Measurements from ENCODE around the gene TOR4A.
"Not testable (repeated sequence)": the region's sequence is repeated elsewhere in the genome, so short reads cannot be mapped to it uniquely, and the experiment has no call there.

TOR4A gene

DNA sequence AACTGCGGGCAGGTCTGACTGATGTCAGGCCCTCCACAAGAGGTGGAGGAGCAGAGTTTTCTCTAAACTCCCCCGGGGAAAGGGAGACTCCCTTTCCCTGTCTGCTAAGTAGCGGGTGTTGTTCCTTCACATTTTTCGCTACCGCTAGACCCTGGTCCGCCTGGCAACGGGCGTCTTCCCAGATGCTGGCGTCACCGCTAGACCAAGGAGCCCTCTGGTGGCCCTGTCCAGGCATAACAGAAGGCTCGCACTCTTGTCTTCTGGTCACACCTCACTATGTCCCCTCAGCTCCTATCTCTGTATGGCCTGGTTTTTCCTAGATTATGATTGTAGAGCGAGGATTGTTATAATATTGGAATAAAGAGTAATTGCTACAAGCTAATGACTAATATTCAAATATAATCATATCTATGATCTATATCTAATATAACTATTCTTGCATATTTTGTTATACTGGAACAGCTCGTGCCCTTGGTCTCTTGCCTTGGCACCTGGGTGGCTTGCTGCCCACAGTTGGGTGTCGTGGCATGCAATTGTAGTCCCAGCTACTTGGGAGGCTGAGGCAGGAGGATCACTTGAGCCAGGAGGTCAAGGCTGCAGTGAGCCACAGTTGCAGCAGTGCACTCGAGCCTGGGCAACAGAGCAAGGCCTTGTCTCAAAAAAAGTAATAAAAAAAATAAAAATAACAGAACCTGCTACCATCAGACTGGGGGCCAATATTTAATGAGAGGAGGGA, 15.2 kb upstream of the TOR4A start:
- not testable (repeated sequence) for H3K23ac ChIP-seq (ENCODE audit: low read depth, low read length, poor library complexity); H2BK5ac ChIP-seq (ENCODE audit: low read length); H2AFZ ChIP-seq (ENCODE audit: low read length); DNase-seq (ENCODE audit: low spot score); H2BK15ac ChIP-seq (ENCODE audit: low read length); H2BK12ac ChIP-seq (ENCODE audit: low read length); H3K18ac ChIP-seq (ENCODE audit: low read length); H3K9ac ChIP-seq (ENCODE audit: low read depth, low read length, poor library complexity); H3K14ac ChIP-seq (ENCODE audit: low read length); H3K27me3 ChIP-seq (ENCODE audit: control insufficient read depth in 3 of 3, insufficient read depth in 3 of 3, low read depth in 1 of 3, low read length in 3 of 3); H4K8ac ChIP-seq (ENCODE audit: low read depth, low read length); H3K79me1 ChIP-seq (ENCODE audit: low read depth, low read length); H2AK5ac ChIP-seq (ENCODE audit: low read depth, low read length); H3K4ac ChIP-seq (ENCODE audit: low read length); H3K4me3 ChIP-seq (ENCODE audit: low read length in 2 of 2); H2BK120ac ChIP-seq (ENCODE audit: low read depth, low read length); H3K9me3 ChIP-seq (replicated peaks in 1 of 2; ENCODE audit: control insufficient read depth in 2 of 2, insufficient read depth in 1 of 2, low read depth in 1 of 2, low read length in 2 of 2); H3K4me1 ChIP-seq (ENCODE audit: control insufficient read depth in 2 of 2, insufficient read depth in 1 of 2, low read depth in 1 of 2, low read length in 2 of 2); H3K27ac ChIP-seq (replicated peaks; ENCODE audit: low read length); H4K91ac ChIP-seq (ENCODE audit: low read depth, low read length, poor library complexity); H3K4me2 ChIP-seq (ENCODE audit: insufficient read depth, low read length, poor library complexity, severe bottlenecking)
- H3K36me3 ChIP-seq (replicated peaks in 1 of 2; ENCODE audit: control insufficient read depth in 2 of 2, insufficient read depth in 2 of 2, low read length in 2 of 2) = peaks cover 35 to 73% of the 10 kb centered on the region in 2 donors
- WGBS, 2 donors (ENCODE audit: extremely low coverage in 2 of 2, insufficient read length in 2 of 2, insufficient replicate concordance in 1 of 2) = no CpG with 5 or more reads among the region's 15 CpGs

DNA sequence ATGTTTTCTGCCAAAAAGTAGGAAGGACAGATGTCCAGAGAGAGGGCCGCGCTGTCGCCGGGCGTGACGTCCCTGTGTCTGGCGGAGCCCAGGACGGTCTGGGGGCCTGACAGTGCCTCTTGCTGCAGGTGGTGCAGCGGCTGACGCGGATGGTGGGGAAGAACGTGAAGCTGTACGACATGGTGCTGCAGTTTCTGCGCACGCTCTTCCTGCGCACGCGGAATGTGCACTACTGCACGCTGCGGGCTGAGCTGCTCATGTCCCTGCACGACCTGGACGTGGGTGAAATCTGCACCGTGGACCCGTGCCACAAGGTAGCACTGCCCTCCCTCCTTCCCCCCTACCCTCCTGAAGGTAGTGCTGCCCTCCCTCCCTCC, 14.6 kb upstream of the TOR4A start:
- Histone ChIP-seq H3K23ac (ENCODE audit: low read depth, low read length, poor library complexity) (peak overlapping the region; percentile 96), H3K18ac (ENCODE audit: low read length) (no peak overlapping the region), H3K9me3 (replicated peaks in 1 of 2; ENCODE audit: control insufficient read depth in 2 of 2, insufficient read depth in 1 of 2, low read depth in 1 of 2, low read length in 2 of 2) (no peaks in the 10 kb centered on the region), H2BK12ac (ENCODE audit: low read length) (peak overlapping the region; percentile 58), H3K4ac (ENCODE audit: low read length) (no peak overlapping the region), H3K27ac (replicated peaks; ENCODE audit: low read length) (no peak overlapping the region), H3K4me2 (ENCODE audit: insufficient read depth, low read length, poor library complexity, severe bottlenecking) (no peak overlapping the region), H3K36me3 (replicated peaks in 1 of 2; ENCODE audit: control insufficient read depth in 2 of 2, insufficient read depth in 2 of 2, low read length in 2 of 2) (peaks cover 35 to 74% of the 10 kb centered on the region in 2 donors), H3K4me1 (ENCODE audit: control insufficient read depth in 2 of 2, insufficient read depth in 1 of 2, low read depth in 1 of 2, low read length in 2 of 2) (no peaks in the 10 kb centered on the region), H4K8ac (ENCODE audit: low read depth, low read length) (no peak overlapping the region), H3K27me3 (ENCODE audit: control insufficient read depth in 3 of 3, insufficient read depth in 3 of 3, low read depth in 1 of 3, low read length in 3 of 3) (no peaks in the 10 kb centered on the region), H2BK5ac (ENCODE audit: low read length) (no peak overlapping the region), H2BK15ac (ENCODE audit: low read length) (no peak overlapping the region), H3K79me1 (ENCODE audit: low read depth, low read length) (peaks cover 5% of the 10 kb centered on the region), H3K9ac (ENCODE audit: low read depth, low read length, poor library complexity) (peak overlapping the region; percentile 50), H3K14ac (ENCODE audit: low read length) (no peak overlapping the region), H2BK120ac (ENCODE audit: low read depth, low read length) (no peak overlapping the region), H4K91ac (ENCODE audit: low read depth, low read length, poor library complexity) (no peak overlapping the region), H2AK5ac (ENCODE audit: low read depth, low read length) (no peak overlapping the region), H3K4me3 (ENCODE audit: low read length in 2 of 2) (no peak overlapping the region), H2AFZ (ENCODE audit: low read length) (no peak overlapping the region)
- no CpG with 5 or more reads among the region's 24 CpGs for WGBS, 2 donors (ENCODE audit: extremely low coverage in 2 of 2, insufficient read length in 2 of 2, insufficient replicate concordance in 1 of 2)
- DNase-seq (ENCODE audit: low spot score) = no peak

DNA sequence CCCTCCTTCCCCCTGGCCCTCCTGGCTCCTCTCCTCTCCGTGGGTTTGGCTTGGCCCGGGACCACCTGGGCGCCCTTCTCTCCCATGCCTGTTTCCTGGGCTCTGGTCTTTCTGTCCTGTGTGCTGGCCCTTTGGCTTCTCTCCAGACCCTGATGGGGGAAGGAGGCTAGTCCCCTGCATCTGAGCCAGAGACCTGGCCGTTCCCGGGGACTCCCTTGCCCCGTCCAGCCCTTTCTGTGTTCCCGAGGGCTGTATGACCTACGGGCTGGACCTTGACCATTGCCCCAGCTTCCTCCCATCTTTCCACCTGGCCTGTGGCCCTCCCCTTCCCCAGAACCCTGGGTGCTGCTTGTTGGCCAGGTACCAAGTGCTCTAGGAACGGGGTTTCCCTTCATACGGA, 14.0 kb upstream of the TOR4A start:
- no CpG with 5 or more reads among the region's 10 CpGs for WGBS, 2 donors (ENCODE audit: extremely low coverage in 2 of 2, insufficient read length in 2 of 2, insufficient replicate concordance in 1 of 2)
- peaks cover 5% of the 10 kb centered on the region for H3K79me1 ChIP-seq (ENCODE audit: low read depth, low read length)

DNA sequence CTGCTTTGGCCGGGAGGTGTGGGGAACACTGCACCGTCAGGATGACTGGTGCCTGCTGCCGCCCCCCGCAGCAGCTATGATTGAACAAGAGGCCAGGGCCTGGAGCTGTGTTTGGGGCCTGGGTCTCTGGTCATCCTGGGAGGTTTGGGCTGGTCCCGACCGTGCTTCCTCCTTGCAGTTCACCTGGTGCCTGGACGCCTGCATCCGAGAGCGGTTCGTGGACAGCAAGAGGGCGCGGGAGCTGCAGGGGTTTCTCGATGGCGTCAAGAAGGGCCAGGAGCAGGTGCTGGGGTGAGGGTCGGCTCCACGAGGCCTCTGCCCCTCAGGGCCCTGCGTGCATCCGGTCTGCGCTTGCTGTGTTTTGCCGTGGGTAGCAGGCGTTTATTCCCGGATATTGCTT, 13.5 kb upstream of the TOR4A start:
- H3K9me3 ChIP-seq (replicated peaks in 1 of 2; ENCODE audit: control insufficient read depth in 2 of 2, insufficient read depth in 1 of 2, low read depth in 1 of 2, low read length in 2 of 2) = no peaks in the 10 kb centered on the region
- no peak overlapping the region for H3K14ac ChIP-seq (ENCODE audit: low read length)
- no peak overlapping the region for H3K4me2 ChIP-seq (ENCODE audit: insufficient read depth, low read length, poor library complexity, severe bottlenecking)
- no peak overlapping the region for H3K23ac ChIP-seq (ENCODE audit: low read depth, low read length, poor library complexity)
- no peak overlapping the region for H4K91ac ChIP-seq (ENCODE audit: low read depth, low read length, poor library complexity)
- no peak overlapping the region for H3K4ac ChIP-seq (ENCODE audit: low read length)
- no peak overlapping the region for H3K9ac ChIP-seq (ENCODE audit: low read depth, low read length, poor library complexity)
- no peak overlapping the region for H2BK120ac ChIP-seq (ENCODE audit: low read depth, low read length)
- no peaks in the 10 kb centered on the region for H3K4me1 ChIP-seq (ENCODE audit: control insufficient read depth in 2 of 2, insufficient read depth in 1 of 2, low read depth in 1 of 2, low read length in 2 of 2)
- H2AFZ ChIP-seq (ENCODE audit: low read length) = no peak overlapping the region
- H4K8ac ChIP-seq (ENCODE audit: low read depth, low read length) = no peak overlapping the region
- H2BK5ac ChIP-seq (ENCODE audit: low read length) = no peak overlapping the region
- H2AK5ac ChIP-seq (ENCODE audit: low read depth, low read length) = no peak overlapping the region
- no peak overlapping the region for H3K27ac ChIP-seq (replicated peaks; ENCODE audit: low read length)
- no peak for DNase-seq (ENCODE audit: low spot score)
- no peak overlapping the region for H2BK15ac ChIP-seq (ENCODE audit: low read length)
- H3K4me3 ChIP-seq (ENCODE audit: low read length in 2 of 2) = no peak overlapping the region
- peaks cover 5% of the 10 kb centered on the region for H3K79me1 ChIP-seq (ENCODE audit: low read depth, low read length)
- no peaks in the 10 kb centered on the region for H3K27me3 ChIP-seq (ENCODE audit: control insufficient read depth in 3 of 3, insufficient read depth in 3 of 3, low read depth in 1 of 3, low read length in 3 of 3)
- H3K36me3 ChIP-seq (replicated peaks in 1 of 2; ENCODE audit: control insufficient read depth in 2 of 2, insufficient read depth in 2 of 2, low read length in 2 of 2) = peaks cover 35 to 74% of the 10 kb centered on the region in 2 donors
- H3K18ac ChIP-seq (ENCODE audit: low read length) = no peak overlapping the region
- no CpG with 5 or more reads among the region's 22 CpGs for WGBS, 2 donors (ENCODE audit: extremely low coverage in 2 of 2, insufficient read length in 2 of 2, insufficient replicate concordance in 1 of 2)
- H2BK12ac ChIP-seq (ENCODE audit: low read length) = no peak overlapping the region

More for the DNA sequence above, 14.0 kb upstream of the TOR4A start:
- Histone ChIP-seq H2AFZ (ENCODE audit: low read length) (no peak overlapping the region), H2AK5ac (ENCODE audit: low read depth, low read length) (no peak overlapping the region), H3K9ac (ENCODE audit: low read depth, low read length, poor library complexity) (no peak overlapping the region), H2BK120ac (ENCODE audit: low read depth, low read length) (no peak overlapping the region), H3K27me3 (ENCODE audit: control insufficient read depth in 3 of 3, insufficient read depth in 3 of 3, low read depth in 1 of 3, low read length in 3 of 3) (no peaks in the 10 kb centered on the region), H3K9me3 (replicated peaks in 1 of 2; ENCODE audit: control insufficient read depth in 2 of 2, insufficient read depth in 1 of 2, low read depth in 1 of 2, low read length in 2 of 2) (no peaks in the 10 kb centered on the region), H4K91ac (ENCODE audit: low read depth, low read length, poor library complexity) (no peak overlapping the region), H3K4me1 (ENCODE audit: control insufficient read depth in 2 of 2, insufficient read depth in 1 of 2, low read depth in 1 of 2, low read length in 2 of 2) (no peaks in the 10 kb centered on the region), H4K8ac (ENCODE audit: low read depth, low read length) (no peak overlapping the region), H2BK12ac (ENCODE audit: low read length) (no peak overlapping the region), H3K14ac (ENCODE audit: low read length) (no peak overlapping the region), H2BK5ac (ENCODE audit: low read length) (no peak overlapping the region), H3K23ac (ENCODE audit: low read depth, low read length, poor library complexity) (no peak overlapping the region), H3K4me2 (ENCODE audit: insufficient read depth, low read length, poor library complexity, severe bottlenecking) (no peak overlapping the region), H3K4ac (ENCODE audit: low read length) (no peak overlapping the region), H2BK15ac (ENCODE audit: low read length) (no peak overlapping the region), H3K36me3 (replicated peaks in 1 of 2; ENCODE audit: control insufficient read depth in 2 of 2, insufficient read depth in 2 of 2, low read length in 2 of 2) (peaks cover 33 to 74% of the 10 kb centered on the region in 2 donors), H3K4me3 (ENCODE audit: low read length in 2 of 2) (no peak overlapping the region), H3K27ac (replicated peaks; ENCODE audit: low read length) (no peak overlapping the region), H3K18ac (ENCODE audit: low read length) (no peak overlapping the region)
- DNase-seq (ENCODE audit: low spot score) = no peak
